Measurements from ENCODE around the gene G6PD.

DNA sequence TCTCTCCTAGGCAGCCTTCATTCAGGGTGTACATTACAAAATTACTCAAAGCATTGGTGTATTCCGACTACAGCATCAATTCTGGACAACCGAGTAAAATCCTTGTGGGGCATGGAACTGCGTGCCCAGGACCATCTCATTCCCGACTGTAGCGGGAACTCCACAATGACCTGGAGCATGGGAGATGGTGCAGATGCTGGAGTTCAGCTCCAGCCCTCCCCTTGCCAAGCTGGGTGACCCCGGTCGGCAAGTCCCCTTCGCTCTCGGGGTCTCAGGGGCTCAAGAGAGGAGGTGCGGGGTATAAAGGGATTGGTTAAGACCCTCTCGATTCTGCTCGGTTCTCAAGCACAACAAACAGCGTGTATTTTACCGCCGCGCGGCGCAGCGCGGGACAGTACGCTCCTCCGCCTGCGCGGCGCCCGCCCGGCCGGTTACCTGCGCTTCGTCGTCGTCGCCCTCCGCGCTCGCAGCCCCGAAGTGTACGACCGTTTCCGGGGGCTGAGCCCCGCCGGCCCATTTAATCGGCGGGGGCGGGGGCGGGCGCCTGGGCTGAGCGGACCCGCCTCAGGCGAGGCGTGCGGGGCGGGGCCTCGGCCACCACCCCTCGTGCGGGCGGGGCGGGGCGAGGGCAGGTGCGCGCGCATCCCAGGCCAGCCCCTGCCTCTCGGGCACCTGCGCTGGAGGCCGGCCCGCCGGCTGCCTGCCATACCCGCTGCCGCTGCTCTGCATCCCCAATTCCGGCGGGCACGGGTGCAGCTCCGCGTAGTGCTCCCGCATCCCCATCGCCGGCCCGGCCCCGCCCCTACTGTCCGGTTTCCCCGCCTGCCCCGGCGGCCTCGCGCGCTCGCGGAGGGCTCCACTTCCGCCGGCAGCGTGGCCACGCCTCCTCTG, at the start of gene G6PD:
- TF ChIP-seq, protein P1, sequence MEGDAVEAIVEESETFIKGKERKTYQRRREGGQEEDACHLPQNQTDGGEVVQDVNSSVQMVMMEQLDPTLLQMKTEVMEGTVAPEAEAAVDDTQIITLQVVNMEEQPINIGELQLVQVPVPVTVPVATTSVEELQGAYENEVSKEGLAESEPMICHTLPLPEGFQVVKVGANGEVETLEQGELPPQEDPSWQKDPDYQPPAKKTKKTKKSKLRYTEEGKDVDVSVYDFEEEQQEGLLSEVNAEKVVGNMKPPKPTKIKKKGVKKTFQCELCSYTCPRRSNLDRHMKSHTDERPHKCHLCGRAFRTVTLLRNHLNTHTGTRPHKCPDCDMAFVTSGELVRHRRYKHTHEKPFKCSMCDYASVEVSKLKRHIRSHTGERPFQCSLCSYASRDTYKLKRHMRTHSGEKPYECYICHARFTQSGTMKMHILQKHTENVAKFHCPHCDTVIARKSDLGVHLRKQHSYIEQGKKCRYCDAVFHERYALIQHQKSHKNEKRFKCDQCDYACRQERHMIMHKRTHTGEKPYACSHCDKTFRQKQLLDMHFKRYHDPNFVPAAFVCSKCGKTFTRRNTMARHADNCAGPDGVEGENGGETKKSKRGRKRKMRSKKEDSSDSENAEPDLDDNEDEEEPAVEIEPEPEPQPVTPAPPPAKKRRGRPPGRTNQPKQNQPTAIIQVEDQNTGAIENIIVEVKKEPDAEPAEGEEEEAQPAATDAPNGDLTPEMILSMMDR (IDR thresholded peaks at IDR 0.05), result no peak
- TF ChIP-seq POLR2A (IDR thresholded peaks at IDR 0.05), result no peak

Data from lower leg skin (tissue), 3 donors.